Tibial nerve (tissue), 4 donors: ENCODE results near the gene C1QL2.

Experiments
- EP300 ChIP-seq, 2 donors: sonication (generic); formaldehyde crosslinking; IDR thresholded peaks; one replicate each; pipeline ENCODE4 v1.6.1; 2017; ENCODE audit warnings: antibody characterized with exemption in 2 of 2, mild to moderate bottlenecking in 1 of 2
- POLR2A ChIP-seq, 2 donors: fragments of 450-650 bp; IDR thresholded peaks; one replicate each; pipeline ENCODE4 v1.6.1; 2017; ENCODE audit warnings: antibody characterized with exemption in 2 of 2, mild to moderate bottlenecking in 2 of 2, moderate library complexity in 2 of 2
- TF ChIP-seq, protein P1 (sequence below), 5 experiments: fragments of 200-600 bp in 3 of 5; fragments of 450-650 bp in 2 of 5; sonication (generic) in 3 of 5; IDR thresholded peaks; one replicate each; pipeline ENCODE4 v1.5.1; 2016 to 2019; ENCODE audit warnings: antibody characterized with exemption in 5 of 5, mild to moderate bottlenecking in 3 of 5, moderate library complexity in 2 of 5

DNA sequence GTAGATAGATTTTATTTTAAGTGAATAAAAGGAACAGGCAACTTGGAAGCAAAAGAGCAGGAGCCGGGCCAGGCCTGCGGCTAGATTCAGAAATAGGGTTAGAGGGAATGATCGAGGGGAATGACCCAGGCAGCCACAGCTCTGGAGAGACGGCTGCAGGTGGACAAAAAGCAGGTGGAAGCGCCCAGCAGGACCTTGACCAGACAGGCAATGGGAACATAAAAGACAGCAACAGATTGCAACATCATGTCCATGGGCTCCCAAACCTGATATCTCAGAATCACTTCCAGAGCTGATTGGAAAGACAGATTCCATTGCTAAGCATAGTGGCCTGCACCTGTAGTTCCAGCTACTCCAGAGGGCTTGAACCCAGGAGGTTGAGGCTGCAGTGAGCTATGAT lies 36.5 kb upstream of the C1QL2 start:
- TF ChIP-seq POLR2A (IDR thresholded peaks at IDR 0.05) (no peak), EP300 (IDR thresholded peaks at IDR 0.05) (no peak)
- TF ChIP-seq, protein P1, sequence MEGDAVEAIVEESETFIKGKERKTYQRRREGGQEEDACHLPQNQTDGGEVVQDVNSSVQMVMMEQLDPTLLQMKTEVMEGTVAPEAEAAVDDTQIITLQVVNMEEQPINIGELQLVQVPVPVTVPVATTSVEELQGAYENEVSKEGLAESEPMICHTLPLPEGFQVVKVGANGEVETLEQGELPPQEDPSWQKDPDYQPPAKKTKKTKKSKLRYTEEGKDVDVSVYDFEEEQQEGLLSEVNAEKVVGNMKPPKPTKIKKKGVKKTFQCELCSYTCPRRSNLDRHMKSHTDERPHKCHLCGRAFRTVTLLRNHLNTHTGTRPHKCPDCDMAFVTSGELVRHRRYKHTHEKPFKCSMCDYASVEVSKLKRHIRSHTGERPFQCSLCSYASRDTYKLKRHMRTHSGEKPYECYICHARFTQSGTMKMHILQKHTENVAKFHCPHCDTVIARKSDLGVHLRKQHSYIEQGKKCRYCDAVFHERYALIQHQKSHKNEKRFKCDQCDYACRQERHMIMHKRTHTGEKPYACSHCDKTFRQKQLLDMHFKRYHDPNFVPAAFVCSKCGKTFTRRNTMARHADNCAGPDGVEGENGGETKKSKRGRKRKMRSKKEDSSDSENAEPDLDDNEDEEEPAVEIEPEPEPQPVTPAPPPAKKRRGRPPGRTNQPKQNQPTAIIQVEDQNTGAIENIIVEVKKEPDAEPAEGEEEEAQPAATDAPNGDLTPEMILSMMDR (IDR thresholded peaks at IDR 0.05), result no peak
